OCI-LY1 (cell line): ENCODE measurements around the gene CAMK4.

Source experiments
- H2AFZ ChIP-seq: fragments of 200-600 bp; sonication (generic), shearing (Covaris generic); 2 replicates; pipeline ENCODE4 v1.6.0; 2014; ENCODE audit warnings: antibody characterized with exemption, mild to moderate bottlenecking, low read length
- H3F3A ChIP-seq: fragments of 200-600 bp; sonication (generic), shearing (Covaris generic); 2 replicates; pipeline ENCODE4 v1.6.0; 2014; ENCODE audit warnings: mild to moderate bottlenecking, antibody characterized with exemption, low read length, moderate library complexity; ENCODE audit not compliant: insufficient read depth
- H3K27ac ChIP-seq: fragments of 200-600 bp; sonication (generic); 2 replicates; pipeline ENCODE4 v1.5.1; 2014; ENCODE audit warnings: low read length, mixed run types, mild to moderate bottlenecking, low read depth; ENCODE audit not compliant: poor library complexity, severe bottlenecking
- H3K27me3 ChIP-seq: fragments of 200-600 bp; sonication (generic); 2 replicates; pipeline ENCODE4 v1.6.0; 2014; ENCODE audit warnings: antibody characterized with exemption, mild to moderate bottlenecking, low read length, moderate library complexity; ENCODE audit not compliant: insufficient read depth
- H3K36me3 ChIP-seq: fragments of 200-600 bp; sonication (generic); 2 replicates; pipeline ENCODE4 v1.6.1; 2014; ENCODE audit warnings: mild to moderate bottlenecking, antibody characterized with exemption, low read length, moderate library complexity, mixed read lengths; ENCODE audit not compliant: insufficient read depth
- H3K4me1 ChIP-seq: fragments of 200-600 bp; sonication (generic); 2 replicates; pipeline ENCODE4 v1.5.1; 2014; ENCODE audit warnings: mild to moderate bottlenecking, low read length, moderate library complexity; ENCODE audit not compliant: insufficient read depth, severe bottlenecking
- H3K4me2 ChIP-seq: fragments of 200-600 bp; sonication (generic), shearing (Covaris generic); 2 replicates; pipeline ENCODE4 v1.6.1; 2014; ENCODE audit warnings: low read length
- H3K4me3 ChIP-seq: fragments of 200-600 bp; sonication (generic); 2 replicates; pipeline ENCODE4 v1.5.1; 2014; ENCODE audit warnings: low read length, low read depth, mild to moderate bottlenecking, mixed read lengths; ENCODE audit not compliant: poor library complexity, severe bottlenecking
- H3K79me2 ChIP-seq: fragments of 200-600 bp; shearing (Covaris generic); 2 replicates; pipeline ENCODE4 v1.6.1; 2016; ENCODE audit warnings: mixed run types, low read length, mixed read lengths; ENCODE audit not compliant: insufficient read depth
- H3K9ac ChIP-seq: fragments of 200-600 bp; sonication (generic), shearing (Covaris generic); 2 replicates; pipeline ENCODE4 v1.6.1; 2014; ENCODE audit warnings: mild to moderate bottlenecking, low read length, mixed read lengths
- H3K9me2 ChIP-seq: fragments of 200-600 bp; sonication (generic), shearing (Covaris generic); 2 replicates; pipeline ENCODE4 v1.6.1; 2014; ENCODE audit warnings: low read depth, mild to moderate bottlenecking, low read length, mixed read lengths
- H3K9me3 ChIP-seq: fragments of 200-600 bp; shearing (Covaris generic); 2 replicates; pipeline ENCODE4 v1.6.1; 2014; ENCODE audit warnings: low read length, mixed read lengths
- H4K20me1 ChIP-seq: fragments of 200-600 bp; sonication (generic), shearing (Covaris generic); 2 replicates; pipeline ENCODE4 v1.6.0; 2016; ENCODE audit warnings: mild to moderate bottlenecking, low read length; ENCODE audit not compliant: insufficient read depth
- EZH2 ChIP-seq: fragments of 200-600 bp; sonication (generic), shearing (Covaris generic); IDR thresholded peaks from 2 replicates; pipeline ENCODE4 v1.8.0; 2017; ENCODE audit warnings: borderline replicate concordance, mixed run types, mild to moderate bottlenecking, antibody characterized with exemption, low read length, moderate library complexity, mixed read lengths
- TF ChIP-seq, protein P1 (sequence below): fragments of 200-600 bp; sonication (generic), shearing (Covaris generic); IDR thresholded peaks from 2 replicates; pipeline ENCODE4 v1.5.1; 2017; ENCODE audit warnings: mild to moderate bottlenecking, antibody characterized with exemption, low read length, moderate library complexity, mixed read lengths

Gene CAMK4

DNA sequence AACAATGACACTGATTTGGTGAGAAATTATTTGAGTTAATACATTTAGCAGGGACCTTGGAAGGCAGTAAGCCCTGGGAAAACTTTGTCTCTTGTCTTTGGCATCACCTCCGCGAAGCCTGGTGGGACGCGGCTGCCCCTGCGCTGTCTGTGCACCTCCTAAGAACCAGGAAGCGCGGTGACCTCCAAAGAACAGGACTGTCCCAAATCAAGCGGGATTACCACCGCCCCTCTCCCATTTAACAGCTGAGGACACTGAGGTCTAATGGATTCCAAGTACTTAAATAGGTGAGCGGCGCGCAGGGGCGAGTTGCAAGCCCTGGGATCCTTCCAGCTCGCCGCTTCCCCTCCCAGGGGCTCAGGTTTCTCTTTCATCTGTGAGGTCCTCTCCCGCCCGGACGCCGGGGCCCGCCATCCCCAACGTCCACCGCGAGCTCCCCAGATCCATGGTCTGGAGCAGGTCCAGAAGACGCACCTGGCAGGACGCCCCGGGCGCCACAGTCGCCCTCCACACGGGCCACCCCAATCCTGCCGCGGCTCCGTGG, 287.7 kb downstream of the CAMK4 start:
- Histone ChIP-seq H3K9me3 (no peaks in the 10 kb centered on the region), H3K4me1 (peaks cover 36% of the 10 kb centered on the region), H3F3A (no peaks in the 10 kb centered on the region), H2AFZ (no peak overlapping the region), H3K4me3 (peak overlapping the region; percentile 75), H3K4me2 (peak overlapping the region; percentile 78), H3K36me3 (no peaks in the 10 kb centered on the region), H3K9me2 (no peaks in the 10 kb centered on the region), H3K79me2 (peaks cover 47% of the 10 kb centered on the region), H3K9ac (peak overlapping the region; percentile 86), H3K27me3 (no peaks in the 10 kb centered on the region), H4K20me1 (peaks cover 2% of the 10 kb centered on the region; the same call in 1 of the 2 replicates), H3K27ac (peak overlapping the region; percentile 56)
- no peak for TF ChIP-seq EZH2
- TF ChIP-seq, protein P1, sequence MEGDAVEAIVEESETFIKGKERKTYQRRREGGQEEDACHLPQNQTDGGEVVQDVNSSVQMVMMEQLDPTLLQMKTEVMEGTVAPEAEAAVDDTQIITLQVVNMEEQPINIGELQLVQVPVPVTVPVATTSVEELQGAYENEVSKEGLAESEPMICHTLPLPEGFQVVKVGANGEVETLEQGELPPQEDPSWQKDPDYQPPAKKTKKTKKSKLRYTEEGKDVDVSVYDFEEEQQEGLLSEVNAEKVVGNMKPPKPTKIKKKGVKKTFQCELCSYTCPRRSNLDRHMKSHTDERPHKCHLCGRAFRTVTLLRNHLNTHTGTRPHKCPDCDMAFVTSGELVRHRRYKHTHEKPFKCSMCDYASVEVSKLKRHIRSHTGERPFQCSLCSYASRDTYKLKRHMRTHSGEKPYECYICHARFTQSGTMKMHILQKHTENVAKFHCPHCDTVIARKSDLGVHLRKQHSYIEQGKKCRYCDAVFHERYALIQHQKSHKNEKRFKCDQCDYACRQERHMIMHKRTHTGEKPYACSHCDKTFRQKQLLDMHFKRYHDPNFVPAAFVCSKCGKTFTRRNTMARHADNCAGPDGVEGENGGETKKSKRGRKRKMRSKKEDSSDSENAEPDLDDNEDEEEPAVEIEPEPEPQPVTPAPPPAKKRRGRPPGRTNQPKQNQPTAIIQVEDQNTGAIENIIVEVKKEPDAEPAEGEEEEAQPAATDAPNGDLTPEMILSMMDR = no peak

DNA sequence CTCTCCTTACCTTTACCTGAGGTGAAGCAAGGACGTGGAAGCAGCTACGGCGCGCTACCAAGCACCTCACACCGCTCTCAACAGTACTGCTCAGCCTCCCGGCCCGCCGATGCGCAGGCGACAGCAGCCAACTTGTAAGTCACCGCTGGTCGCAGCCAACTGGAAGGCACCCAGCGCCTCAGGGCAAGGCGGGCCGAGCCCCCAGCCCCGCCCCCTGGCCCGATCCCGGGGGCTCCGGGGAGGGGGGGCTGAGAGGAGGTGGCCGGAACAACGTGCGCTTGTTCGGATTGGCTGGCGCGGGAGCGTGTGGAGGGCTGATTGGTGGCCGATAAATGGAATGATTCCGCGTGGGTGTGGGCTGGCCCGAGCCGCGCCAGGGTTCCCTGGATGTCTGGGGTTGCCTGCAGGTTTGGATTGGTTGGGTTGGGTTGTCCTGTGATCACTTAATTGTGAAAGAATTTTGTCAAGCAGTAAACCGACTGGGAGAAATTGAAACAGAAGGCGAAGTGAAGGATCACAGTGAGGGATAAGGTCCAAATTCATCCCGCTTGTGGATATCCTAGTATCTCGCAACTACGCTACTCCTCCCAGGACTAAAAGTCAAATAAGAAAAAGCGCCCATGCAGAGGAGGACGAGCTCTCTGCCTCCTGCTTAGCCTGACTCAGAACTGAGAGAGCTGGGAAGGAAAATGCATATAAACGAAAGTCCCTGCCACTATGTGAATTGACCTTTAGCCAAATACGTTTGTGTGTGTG, 288.4 kb downstream of the CAMK4 start, which contains the start of gene STARD4:
STARD4 (minus strand) TSS at position 161 of the 756 bp plus-strand sequence. CDS start 5,102 bp downstream, outside the sequence.
- Histone ChIP-seq H3K4me2 (peak within 1 kb of the TSS; percentile 78), H3K4me3 (peak within 1 kb of the TSS; percentile 75), H4K20me1 (peaks cover 2% of the 10 kb centered on the region; the same call in 1 of the 2 replicates), H3K9me2 (no peaks in the 10 kb centered on the region), H3K36me3 (no peaks in the 10 kb centered on the region), H3K9me3 (no peaks in the 10 kb centered on the region), H2AFZ (no peak within 1 kb of the TSS), H3K4me1 (peaks cover 36% of the 10 kb centered on the region), H3K27me3 (no peaks in the 10 kb centered on the region), H3F3A (no peaks in the 10 kb centered on the region), H3K9ac (peak within 1 kb of the TSS; percentile 86), H3K27ac (peak within 1 kb of the TSS; percentile 72), H3K79me2 (peaks cover 41% of the 10 kb centered on the region)
- no peak for TF ChIP-seq EZH2
- TF ChIP-seq, protein P1 = no peak

DNA sequence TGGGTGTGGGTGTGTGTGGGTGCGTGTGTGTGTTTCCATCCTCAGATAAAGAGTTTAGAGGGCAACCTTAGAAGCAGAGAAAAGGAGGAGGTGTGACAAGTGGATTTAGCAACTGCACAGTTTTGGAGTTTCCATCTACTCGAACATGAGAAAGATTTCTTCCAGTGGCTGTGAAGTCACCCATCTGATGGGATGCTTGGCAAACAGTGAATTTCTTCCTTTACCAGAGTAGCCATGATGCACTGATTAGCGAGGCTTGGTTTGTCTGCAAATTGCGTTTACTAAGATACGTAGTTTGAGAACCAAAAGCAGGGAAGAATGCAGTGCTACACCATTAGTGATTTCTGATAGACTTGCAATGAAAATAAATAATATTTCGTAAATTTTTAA, 288.9 kb downstream of the CAMK4 start:
- Histone ChIP-seq H3K79me2 (peaks cover 36% of the 10 kb centered on the region), H3K4me2 (peak overlapping the region; percentile 72), H2AFZ (no peak overlapping the region), H4K20me1 (peaks cover 2% of the 10 kb centered on the region; the same call in 1 of the 2 replicates), H3K9me2 (no peaks in the 10 kb centered on the region), H3K36me3 (no peaks in the 10 kb centered on the region), H3K27me3 (no peaks in the 10 kb centered on the region), H3K9me3 (no peaks in the 10 kb centered on the region), H3K9ac (peak overlapping the region; percentile 71), H3K27ac (peak overlapping the region; percentile 72), H3K4me3 (peak overlapping the region; percentile 75), H3K4me1 (peaks cover 36% of the 10 kb centered on the region), H3F3A (no peaks in the 10 kb centered on the region)
- no peak for TF ChIP-seq EZH2
- TF ChIP-seq, protein P1 = no peak
